HFF-Myc (cell line): ENCODE data around the gene NELL1.

Experiments
- DNase-seq: peaks from one replicate; pipeline ENCODE4 v3.0.0-alpha.2; 2011; ENCODE audit warnings: low read depth; ENCODE audit errors: extremely low read depth
- H3K4me3 ChIP-seq: replicated peaks from 2 replicates; pipeline ENCODE4 v1.5.1; 2011; ENCODE audit warnings: low read depth, mild to moderate bottlenecking, control low read depth, low read length
- CTCF ChIP-seq: IDR thresholded peaks from 2 replicates; pipeline ENCODE4 v1.5.1; 2012; ENCODE audit warnings: mild to moderate bottlenecking, low read depth, low read length, control low read depth; ENCODE audit errors: missing control alignments

NELL1 gene

DNA sequence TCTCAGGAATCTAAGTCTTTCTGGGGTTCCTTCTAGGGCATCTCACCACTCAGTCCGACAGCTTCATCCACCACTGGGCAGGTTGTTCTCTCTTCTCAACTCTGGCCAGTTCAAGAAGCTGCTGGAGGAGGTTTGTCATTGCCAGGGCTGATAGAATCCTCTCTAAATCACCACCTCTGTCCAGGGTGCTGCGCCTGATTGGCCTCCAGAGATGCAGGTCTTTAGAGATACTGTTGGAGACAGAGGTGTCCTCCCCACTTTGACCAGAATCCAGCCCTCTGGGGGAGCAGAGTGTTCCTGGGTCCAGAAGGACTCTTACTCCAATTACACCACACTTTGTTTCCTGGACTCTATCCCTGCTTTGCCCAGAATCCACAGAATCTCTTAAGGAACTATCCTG lies 90.2 kb downstream of the NELL1 start:
- TF ChIP-seq CTCF, result no peak
- H3K4me3 ChIP-seq, result no peak overlapping the region
- DNase-seq, result no peak

DNA sequence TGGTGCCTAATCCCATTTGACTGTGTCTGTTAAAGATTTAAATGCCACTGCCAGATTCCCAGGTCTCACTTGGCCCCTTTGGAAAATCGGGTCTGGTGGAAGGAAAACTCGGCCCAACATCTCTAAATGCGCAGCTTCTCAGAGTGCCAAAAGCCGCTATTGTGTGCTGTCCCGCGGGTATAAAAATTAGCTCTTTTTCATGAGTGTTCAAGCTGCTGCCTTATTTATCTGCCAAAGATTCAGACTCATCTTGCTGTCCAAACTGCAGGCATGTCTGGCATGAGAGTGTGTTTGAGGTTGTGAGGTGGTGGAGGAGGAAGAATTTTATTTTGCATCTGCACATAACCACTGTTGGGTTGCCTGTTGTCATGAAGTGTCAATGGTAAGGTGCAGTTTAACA lies 91.4 kb downstream of the NELL1 start:
- H3K4me3 ChIP-seq, result no peak overlapping the region
- TF ChIP-seq CTCF, result no peak
- no peak for DNase-seq

DNA sequence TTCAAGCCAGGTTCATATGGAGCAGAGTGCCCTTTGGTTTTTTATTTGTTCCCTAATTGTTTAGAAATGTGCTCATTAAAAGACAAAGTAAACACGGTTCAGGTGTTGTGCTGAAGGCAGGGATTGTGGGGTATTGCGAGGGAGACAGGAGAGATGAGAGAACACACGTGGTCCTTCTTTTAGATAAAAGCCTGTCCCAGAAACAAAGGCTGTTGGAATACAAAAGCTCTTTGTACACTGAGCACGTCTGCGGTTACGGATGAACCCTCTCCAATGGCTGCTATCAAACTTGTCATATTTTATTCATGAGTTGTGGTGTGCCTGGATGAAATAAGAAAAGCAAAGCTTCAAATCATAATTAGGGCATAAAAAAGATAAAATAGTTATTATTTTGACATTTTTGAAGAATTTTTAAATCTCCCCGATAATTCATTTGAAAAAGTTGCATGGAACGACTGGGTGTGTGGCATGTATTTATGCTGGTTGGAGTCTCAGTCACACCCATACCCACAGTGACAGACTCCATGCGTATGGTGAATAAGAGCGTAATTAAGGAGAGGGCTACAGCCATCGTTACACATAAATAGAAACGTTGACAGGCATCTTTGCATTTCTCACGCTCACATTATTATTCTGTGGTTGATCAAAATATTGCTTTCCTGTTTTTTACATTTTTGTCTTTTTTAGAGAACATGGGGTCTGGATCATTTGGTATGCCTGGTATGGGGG lies 92.9 kb downstream of the NELL1 start:
- no peak for TF ChIP-seq CTCF
- no peak overlapping the region for H3K4me3 ChIP-seq
- DNase-seq, result no peak

DNA sequence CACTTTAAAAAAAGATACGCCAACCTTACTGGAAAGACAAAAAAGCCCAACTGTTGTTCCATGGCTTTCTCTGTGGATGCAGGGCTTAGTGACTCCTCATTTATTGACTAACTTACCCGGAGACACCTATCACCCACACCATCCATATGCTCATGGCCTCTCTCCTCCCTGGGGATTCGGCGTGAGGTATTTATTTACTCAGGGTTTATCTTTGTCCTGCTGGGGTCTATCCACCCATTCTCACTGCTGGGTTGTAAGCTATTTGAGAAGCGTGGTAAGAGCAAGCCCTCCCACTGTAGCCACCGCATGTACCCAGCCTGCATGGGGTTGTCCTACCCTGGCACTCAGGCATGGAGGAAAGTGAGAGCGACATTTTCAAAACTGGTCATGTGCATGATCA lies 93.6 kb downstream of the NELL1 start:
- DNase-seq, result no peak
- no peak overlapping the region for H3K4me3 ChIP-seq
- TF ChIP-seq CTCF, result no peak

GRCh38 chr11:20770414-20770946 lies 101.1 kb downstream of the NELL1 start:
- no peak for TF ChIP-seq CTCF
- no peak overlapping the region for H3K4me3 ChIP-seq
- no peak for DNase-seq

DNA sequence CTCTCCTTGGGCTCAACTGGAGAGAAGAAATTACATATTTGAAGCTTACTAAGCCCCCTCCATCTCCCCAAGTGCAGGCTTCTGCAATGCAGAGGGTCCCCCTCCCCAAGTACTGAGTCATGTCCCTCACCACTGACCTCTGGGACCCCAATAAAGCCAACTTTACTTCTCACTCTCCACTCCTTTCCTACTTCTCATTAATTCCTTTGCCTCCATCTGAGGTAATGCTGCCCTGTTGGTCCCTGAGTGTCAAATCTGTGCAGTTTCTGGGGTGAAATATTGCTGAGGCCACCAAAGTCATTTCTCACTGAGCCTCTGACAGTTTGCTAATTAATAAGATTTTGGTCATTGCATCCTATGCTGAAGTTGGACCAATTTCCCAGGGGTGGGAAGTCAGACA lies 101.6 kb downstream of the NELL1 start:
- no peak overlapping the region for H3K4me3 ChIP-seq
- no peak for TF ChIP-seq CTCF

GRCh38 chr11:20771681-20772080 lies 102.3 kb downstream of the NELL1 start:
- no peak for TF ChIP-seq CTCF
- no peak for DNase-seq
- H3K4me3 ChIP-seq, result no peak overlapping the region

More for the DNA sequence above, 101.6 kb downstream of the NELL1 start:
- no peak for DNase-seq
